Occipital lobe (tissue), 2 donors: ENCODE results near the gene ASAP2. TPM values are rescaled to one million over a fixed set of nuclear protein-coding genes. Genes with fewer than 3 reads are reported as not detected.
A peak's percentile ranks its signal among the peaks of the same experiment; 100 is the strongest.
"Not testable (repeated sequence)": the region's sequence is repeated elsewhere in the genome, so short reads cannot be mapped to it uniquely, and the experiment has no call there.

Source experiments
- DNase-seq: peaks from one replicate; lab custom pipeline; 2025; lab: John Stamatoyannopoulos, UW
- total RNA-seq: library from RNA; depleted of rRNA; stranded (reverse); fragments of >200 nt; gene quantifications from one replicate; pipeline ENCODE4 v1.2.3, GENCODE V29; 2014

ASAP2 gene
- total RNA-seq, 1 donor from 2014 or later: 31.0 TPM

DNA sequence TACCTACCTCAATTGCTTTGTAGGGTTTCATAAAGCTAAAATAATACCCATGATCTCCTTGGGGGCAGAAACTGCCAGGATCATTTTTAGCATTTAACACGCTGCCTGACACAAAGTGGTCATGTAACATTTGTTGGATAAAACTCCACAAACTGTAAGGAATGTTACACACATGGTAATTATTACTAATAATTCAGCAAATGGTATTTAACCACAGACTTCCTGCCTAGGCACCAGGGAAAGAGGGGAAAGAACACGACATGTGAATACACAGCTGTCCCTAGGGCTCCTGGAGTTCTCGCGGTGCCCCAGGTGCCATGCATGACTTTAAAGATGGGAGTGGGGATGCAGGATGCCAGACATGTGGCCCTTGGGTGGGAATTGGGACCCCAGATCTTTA, 43.5 kb downstream of the ASAP2 start:
- DNase-seq: no peak

DNA sequence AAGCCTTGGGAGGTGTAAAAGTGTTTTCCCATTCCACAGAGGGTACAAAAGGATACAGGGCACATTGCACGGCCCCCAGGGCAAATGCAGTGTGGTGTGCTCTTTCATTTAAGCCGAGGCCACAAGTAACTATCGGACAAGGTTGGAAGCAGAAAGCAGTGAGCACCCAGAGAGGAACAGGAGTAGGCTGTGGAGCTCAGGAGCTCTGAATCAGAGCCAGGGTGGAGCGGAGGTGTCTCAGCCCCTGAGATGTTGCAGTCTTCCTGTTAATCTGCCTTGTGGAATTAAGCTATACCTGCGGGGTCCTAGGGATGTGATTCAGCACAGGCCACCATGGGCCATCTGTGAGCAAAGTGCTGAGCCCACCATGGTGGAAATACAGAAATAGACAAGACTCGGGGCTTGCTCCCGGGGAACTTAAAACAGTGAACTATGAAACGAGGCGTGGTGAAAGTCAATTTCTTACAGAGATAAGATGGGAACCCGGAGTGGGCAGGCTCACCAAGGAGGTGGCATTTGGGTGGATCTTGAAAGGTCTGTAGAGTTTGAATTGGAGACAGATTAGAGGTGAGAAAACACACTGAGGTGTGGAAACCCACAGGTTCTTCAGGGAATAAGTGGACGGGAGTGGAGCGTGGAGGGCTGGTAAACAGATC, 44.0 kb downstream of the ASAP2 start:
- DNase-seq: no peak

DNA sequence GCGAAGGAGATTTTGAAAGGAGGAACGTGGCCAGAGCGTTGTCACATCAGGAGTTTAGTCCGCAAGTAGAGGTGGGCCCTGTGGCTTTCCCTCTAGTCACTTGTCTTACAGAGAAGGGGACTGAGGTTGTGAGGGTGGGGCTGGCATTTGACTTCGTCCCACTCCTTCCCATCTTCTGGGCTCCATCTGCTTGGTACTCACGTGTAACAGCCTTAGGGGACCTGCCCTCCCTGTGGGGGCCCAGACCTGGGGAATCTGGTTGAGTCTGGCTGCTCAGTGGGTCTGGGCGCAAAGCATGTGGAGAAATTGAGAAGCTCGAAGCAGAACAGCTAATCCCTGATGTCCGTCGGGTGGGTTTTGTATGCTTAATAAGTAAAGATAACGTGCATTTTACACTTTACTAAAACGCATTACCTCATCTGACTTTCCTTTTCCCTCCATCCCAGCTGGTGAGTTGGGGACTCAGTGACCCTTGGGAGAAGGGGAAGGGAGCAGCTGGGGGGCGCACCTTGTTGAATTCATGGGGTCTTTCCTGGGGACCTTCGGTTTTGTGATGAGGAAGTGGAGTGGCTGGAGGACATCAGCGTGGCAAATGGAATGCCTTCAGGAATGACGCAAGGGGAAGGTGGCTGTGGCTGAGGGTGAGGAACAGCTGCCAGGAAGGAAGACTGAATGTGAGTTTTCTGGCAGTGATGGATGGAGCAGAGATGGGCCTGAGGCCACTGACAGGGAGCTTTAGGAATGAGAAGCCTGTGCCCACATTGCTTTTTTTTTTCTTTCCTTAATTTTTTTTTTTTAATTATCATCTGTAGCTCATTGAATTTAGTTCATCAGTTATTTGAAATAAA, 44.8 kb downstream of the ASAP2 start:
- DNase-seq: no peak

DNA sequence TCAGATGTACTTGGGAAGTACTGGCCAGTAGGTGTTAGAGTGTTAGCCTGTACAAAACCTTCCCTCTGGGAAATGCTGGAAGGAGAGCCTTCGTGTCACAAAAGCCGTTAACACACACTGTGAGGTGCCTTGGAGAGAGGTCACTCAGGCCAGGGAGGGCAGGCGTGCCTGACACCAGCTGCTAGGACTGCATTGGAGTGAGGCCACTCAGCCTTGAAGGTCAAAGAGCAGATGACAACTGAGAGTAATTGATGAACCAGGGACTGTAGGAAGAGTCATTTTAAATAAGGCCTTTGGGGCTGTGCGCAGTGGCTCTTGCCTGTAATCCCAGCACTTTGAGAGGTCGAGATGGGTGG, 45.4 kb downstream of the ASAP2 start:
- no peak for DNase-seq

DNA sequence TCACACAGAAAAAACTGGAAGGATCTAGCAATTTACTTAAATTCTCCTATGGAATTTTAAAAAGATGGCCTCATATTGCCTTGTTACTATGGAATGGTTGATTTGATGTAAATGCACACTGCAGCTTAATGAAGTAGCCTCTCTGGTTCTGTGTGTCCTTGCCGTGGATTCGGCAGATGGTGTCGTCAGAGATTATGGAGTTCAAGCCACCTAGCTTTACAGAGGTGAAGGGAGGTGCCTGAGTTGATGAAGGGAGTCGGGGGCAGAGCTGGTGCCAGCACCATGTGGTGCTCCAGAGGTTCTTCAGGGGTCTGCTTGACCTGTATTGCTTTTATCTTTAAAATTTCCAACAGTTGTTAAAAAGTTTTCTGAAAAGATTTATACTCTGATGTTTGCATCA, 48.8 kb downstream of the ASAP2 start:
- DNase-seq: no peak

DNA sequence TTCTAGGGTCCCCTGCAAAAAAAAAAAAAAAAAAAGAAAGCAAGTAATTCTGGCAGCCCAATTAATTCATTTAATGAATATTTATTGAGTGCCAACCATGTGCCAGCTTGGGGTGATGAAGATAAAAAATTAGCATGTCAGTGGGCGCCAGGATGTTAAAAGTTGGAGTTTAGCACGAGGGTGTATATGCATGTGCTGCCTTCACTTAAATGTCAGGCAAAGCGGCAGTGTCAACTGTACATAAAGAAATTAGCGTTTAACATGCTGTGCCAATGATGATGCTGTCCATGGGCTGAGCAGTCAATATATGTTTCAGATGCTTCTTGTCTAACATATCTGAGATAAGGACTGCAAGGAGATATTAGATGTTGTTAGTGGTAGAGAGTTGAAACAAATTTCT, 49.5 kb downstream of the ASAP2 start:
- DNase-seq: no peak

DNA sequence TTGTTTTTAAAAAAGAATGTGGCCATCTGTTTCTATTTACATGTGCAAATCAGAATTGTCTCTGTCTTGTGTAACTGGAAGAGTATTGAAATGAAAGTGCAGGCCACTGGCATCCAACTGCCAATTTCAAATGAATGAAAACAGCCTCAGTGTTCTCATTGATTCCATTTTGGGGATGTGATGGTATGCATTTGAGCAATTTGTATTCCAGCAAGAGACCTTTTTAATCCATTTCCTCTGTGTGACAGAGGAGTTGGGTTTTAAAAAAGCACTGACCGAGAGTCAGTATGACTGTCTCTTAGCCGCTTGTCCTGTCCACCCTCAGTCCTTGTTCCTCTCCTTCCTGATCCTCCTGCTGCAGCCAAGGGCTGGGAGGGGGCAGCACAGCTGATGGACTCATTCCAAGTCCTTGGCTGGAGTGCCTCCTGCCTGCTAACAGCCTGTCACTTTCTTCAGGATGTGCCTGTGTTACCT, 50.0 kb downstream of the ASAP2 start:
- DNase-seq: no peak

DNA sequence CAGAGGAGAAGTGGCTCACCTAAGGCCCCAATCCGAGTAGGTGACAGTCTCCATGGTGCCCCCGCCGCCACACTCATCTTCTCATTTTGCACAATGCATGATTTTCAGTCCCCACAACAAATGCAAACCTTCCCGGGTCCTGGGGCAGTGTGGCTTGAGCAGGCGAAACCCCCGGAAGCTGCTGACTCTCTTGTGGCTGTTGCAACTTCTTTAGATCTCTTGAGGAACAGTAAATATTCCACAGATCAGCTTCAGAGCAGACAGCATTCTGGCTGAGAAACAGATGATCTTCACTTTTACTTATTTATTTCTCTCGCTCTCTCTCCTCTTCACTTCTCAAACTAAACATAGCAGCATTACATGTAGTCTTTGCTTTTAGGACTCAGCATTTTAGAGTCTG, 51.9 kb downstream of the ASAP2 start:
- no peak for DNase-seq

DNA sequence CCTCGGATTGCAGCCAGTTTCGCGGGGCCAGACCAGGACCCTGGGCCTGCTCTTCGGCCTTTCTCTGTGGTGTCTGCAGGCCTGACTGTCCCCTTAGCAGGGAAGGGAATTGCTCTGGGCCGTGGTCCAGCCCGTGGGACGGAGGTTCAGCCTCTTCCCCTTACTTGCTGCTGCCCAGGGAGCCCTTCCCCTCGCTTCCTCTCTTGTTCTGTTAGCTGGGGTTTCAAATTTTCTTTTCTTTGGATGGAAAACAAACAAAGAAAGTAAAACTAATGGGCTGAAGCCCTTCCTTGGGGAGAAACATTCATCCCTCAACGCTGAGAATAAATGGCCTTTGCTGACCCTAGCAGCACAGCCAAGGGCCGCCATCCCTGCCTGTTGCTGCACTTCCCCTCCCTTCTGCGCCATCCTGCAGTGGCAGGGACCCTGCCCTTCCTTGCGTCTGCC, 52.4 kb downstream of the ASAP2 start:
- no peak for DNase-seq

DNA sequence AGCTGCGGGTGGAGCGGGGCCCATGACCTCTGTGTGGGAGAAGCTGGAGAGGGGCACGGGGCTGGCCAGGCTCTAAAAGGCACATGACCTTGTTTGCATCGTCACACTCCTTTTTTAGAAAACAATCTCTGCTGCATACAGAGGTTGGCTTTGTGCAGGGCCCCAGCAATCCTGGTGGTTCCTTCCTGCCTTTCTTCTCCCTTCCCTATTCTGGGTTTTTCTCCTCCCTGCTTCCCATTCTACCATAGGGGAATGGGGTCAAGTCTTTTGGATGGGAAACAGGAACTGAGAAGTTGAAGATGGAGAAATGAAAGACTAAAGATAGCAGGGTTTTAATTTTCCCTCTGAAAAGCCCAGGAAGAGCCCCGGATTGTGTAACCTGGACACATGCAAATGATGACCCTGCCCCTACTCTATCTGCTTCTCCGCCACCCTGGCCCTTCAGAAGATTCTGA, 53.9 kb downstream of the ASAP2 start:
- no peak for DNase-seq

DNA sequence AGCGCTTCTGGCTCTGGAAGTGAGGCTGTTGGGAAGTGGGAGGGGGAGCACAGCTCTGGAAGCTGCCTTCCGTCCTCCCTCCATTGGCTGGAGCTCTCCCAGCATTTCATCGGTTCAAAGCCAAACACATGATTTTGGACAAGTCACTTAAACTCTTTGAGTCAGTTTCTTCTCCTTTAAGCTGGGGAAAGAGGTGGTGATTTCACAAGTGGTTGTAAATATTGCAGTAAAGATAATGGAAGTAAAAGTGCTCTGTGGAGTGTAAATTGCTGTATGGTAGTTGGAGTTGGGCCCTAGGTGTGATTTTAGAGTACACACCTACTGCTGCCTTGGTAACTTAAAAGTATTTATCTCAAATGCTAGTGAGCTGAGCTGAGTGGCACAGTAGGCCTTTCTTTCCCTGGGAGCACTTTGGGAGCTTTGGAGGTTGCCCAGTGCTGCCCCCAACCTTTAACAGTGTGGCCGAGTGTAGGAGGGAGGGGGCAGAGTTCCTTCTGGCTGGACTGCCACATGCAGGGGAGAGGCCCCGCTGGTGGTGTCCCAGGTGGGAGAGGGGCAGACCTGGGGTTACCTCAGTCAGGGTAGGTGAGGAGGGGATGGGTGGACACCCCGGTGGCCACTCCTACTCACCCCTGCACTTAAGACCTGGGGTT, 54.7 kb downstream of the ASAP2 start:
- DNase-seq: no peak

DNA sequence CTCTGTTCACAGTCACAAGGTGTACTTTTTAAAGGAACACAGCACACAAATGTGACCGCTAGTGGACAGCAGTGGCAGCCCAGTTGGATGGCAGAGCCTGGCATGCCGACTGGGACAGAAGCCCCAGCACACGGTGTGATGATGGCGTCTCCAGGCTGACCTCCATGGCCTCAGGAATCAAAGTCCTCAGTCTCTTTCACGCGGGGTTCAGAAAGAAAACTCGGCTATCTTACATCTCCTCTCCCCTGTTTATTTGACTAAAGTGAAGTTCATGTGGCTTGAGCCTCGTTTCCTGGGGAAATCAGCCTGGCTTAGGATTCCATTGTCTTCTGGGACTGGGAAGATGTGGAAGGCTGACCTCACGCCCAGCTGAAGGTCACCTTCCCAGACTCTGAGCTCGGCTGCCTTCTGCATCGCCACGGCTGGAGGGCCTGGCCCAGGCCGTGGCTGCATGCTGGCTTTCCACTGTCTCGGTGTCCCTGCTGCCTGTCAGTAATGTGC, 56.1 kb downstream of the ASAP2 start:
- no peak for DNase-seq

DNA sequence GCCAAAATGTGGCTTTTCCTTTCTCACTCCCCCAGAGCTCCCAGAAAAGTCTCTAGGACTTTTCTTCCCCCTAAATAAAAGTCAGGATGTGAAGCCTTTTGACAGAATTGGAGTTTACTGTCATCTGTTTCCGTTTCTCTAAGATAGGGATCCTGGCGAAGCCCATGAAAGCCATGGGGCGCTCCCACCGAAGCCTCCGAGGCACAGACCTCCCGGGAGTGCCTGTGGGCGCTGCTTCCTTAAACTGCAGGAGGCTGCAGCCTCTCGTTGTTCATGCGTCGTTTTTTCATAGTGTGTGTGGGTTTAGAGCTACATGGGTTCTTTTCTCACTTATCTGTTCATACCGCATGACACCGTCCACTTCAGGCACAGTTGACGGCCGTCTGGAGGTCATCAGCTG, 56.8 kb downstream of the ASAP2 start:
- peak; percentile 25 for DNase-seq

DNA sequence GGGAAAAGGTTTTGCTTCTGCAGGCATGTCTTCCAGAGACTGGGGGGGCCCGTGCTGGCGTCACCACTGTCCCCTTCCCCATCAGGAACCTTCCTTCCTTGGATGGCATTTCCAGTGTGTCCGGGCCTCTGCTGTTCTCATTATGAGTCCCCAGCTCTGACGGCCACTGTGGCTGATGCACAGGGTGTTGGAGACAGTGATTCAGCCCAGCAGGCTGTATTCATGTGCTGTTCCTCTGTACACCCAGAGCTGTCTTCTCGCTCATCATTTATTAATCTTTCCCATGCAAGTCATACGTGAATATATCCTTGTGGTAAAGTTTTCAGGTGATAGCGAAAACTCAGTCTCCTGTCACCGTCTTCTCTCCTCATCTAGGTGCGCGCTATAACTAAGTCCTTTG, 57.7 kb downstream of the ASAP2 start:
- DNase-seq: no peak

DNA sequence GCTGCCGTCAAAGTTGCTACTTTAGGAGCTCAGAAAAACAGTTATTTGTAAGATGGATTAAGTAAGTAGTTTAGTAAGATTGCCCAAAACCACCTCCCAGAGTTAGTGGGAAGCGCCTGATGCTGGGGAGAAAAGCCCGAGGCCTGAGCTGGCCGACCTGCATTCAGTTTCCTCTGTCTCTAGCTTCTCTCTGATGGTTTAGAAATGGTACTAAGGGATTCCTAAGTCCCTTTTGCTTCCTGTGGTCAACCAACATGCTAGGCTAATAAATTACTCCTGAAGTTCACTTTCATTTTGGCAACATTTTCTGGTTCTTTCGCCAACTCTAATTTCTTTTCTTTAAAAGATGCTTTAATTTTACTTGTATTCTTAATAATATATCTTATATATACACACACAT, 60.1 kb downstream of the ASAP2 start:
- no peak for DNase-seq

DNA sequence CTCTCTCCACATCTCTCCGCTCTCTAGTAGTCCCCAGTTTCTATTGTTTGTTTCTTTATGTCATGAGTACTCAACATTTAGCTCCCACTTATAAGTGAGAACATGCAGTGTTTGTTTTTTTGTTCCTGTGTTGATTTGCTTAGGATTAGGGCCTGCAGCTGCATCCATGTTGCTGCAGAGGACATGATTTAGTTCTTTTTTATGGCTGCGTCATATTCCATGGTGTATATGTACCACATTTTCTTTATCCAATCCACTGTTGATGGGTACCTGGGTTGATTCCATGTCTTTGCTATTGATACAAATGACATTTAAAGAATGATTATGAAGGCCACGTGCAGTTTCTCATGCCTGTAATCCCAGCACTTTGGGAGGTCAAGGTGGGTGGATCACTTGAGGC, 60.7 kb downstream of the ASAP2 start:
- not testable (repeated sequence) for DNase-seq

DNA sequence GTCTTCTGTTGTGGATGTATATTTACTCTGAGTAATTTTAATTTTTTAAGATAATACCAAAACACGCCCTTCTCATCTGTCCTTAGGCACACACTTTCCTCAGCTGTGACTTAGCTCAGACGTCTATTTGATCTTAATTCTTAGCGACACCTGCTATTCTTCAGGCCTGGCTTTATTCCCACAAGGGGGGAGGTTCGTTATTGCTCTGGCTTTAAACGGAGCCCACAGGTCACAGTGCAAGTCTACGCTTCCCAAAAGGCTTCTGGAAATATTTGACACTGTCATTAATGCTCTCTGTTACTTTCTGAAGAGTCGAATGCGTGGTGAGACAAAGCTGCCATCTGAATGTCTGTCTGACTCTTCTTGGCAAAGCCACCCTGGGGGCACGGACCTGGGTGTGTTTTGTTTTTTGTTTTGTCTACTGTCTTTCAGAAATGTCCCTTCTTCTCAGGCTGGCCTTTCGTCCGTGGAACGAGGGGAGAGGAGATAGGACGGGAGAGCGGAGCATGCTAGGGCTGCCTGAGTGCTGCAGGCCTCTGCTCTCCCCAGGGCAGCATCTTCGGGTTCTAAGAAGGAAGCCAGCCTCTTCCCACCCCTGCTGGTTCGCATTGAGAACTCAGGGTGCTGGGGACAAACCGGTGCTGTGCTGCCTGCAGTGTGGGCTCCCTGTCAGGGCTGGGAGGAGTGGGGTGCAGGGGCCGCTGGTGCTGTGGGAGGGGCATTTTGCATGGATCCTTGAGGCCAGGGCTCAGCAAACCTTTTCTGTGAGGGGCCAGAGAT, 61.9 kb downstream of the ASAP2 start:
- no peak for DNase-seq

DNA sequence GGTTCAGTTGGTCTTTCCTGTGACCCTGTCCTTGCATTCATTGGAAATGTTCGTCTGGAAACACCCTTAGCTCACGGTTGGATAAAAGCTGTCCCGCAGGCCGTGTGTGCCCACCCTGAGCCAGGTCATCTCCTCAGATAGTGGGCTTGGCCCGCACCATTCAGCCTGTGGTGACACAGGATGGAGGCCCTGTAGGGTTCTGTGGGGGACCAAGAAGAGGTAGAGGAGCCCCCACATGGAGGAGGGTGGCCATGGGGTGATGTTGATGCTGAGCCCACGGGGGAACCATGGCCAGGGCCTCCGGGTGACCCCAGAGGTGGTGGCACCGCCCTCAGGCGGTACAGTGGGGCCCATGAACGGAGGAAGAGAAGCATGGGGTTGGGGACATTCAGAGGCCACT, 62.7 kb downstream of the ASAP2 start:
- no peak for DNase-seq

DNA sequence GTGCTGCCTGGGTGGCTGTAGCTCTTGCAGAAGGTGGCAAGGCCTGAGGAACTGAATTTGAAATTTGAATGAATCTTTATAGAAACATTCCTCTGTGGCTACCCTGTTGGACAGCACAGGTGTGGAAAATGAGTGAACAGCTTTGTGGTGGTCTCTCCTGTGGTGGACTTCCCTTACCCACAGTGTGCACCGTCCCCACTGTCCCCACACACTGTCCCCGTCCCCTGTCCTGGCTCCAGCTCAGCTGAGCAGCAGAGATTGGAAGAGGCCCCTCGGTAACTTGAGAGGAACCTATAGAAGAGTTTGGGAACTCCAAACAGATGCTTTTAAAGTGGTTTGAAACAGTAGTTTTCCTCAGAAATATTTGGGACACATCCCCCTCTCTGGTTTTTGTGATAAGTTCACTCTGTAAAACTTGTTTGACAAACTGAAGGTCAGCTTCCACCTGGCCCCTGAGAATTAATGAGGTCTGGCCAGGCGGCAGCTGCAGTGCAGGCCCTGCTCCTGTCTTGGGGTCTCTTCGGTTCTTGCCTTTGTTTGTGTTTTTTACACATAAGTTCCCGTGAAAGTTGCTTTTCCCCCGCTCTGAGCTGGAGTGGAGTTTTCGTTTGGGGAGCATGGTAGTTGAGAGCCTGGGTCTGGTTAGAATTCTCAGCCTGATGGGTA, 63.2 kb downstream of the ASAP2 start:
- no peak for DNase-seq

DNA sequence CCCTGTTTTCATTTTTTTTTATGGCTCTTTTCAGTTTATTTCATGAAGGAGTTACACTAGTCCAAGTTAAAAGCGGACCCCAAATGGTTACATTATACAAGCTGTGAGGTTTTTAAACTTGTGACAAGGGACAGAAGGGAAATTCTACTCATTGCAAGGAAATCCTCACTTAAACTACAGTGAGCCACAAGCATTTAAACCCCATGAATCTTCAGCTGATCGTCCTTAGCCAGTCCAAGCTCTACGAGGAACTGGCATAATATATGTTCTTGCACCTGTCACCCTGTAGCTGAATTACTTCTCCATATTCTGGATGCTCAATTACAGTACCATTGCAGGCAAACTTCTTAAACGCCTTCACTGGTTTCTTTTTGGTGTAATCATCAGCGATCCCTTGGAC, 64.5 kb downstream of the ASAP2 start:
- no peak for DNase-seq

DNA sequence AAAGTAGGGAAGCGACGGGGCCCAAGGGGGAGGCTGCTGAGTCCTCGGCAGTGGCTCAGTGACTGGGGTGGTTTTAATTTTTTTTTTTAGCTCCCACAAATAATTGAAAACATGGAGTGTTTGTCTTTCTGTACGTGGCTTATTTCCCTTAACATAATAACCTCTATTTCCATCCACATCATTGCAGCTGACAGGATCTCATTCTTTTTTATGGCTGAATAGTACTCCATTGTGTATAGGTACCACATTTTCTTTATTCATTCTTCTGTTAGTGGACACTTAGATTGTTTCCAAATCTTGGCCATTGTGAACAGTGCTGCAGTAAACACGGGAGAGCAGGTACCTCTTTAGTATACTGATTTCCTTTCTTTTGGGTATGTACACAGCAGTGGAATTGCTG, 65.1 kb downstream of the ASAP2 start:
- DNase-seq: no peak
